HEK293 (cell line): Measurements from ENCODE around the gene SCFD2.

Experiments used
- CTCF ChIA-PET: fragments of 350-600 bp; formaldehyde crosslinking; extraction: SDS; loops from one replicate; lab custom pipeline; 2021; ENCODE audit warnings: antibody characterized with exemption; lab: Yijun Ruan, JAX
- POLR2A ChIA-PET: fragments of 300-600 bp; formaldehyde crosslinking; extraction: SDS; loops from one replicate; lab custom pipeline; 2020; ENCODE audit warnings: antibody characterized with exemption, inconsistent platforms; lab: Yijun Ruan, JAX
- H3K27ac ChIP-seq: fragments of 200-500 bp; sonication (Bioruptor generic); 2 replicates; pipeline ENCODE4 v1.5.1; 2014; ENCODE audit warnings: low read depth, low read length, control low read depth, inconsistent platforms; ENCODE audit errors: extremely low read depth
- H3K36me3 ChIP-seq, 2 experiments: fragments of 200-500 bp in 1 of 2; sonication (Bioruptor generic) in 1 of 2; 1 replicate in 1 of 2; 2 replicates in 1 of 2; pipeline ENCODE4 v1.5.1; 2014 to 2017; ENCODE audit warnings: inconsistent platforms in 2 of 2, low read length in 2 of 2; ENCODE audit not compliant: control insufficient read depth in 2 of 2, insufficient read depth in 1 of 2
- H3K4me1 ChIP-seq: fragments of 200-500 bp; sonication (Bioruptor generic); 2 replicates; pipeline ENCODE4 v1.5.1; 2014; ENCODE audit warnings: mild to moderate bottlenecking, low read length, inconsistent platforms; ENCODE audit not compliant: control insufficient read depth, insufficient read depth
- H3K4me3 ChIP-seq: 2 replicates; pipeline ENCODE4 v1.5.1; 2011; ENCODE audit warnings: low read depth, mild to moderate bottlenecking, control low read depth, low read length, moderate library complexity
- H3K9me3 ChIP-seq: fragments of 200-500 bp; sonication (Bioruptor generic); 2 replicates; pipeline ENCODE4 v1.5.1; 2014; ENCODE audit warnings: low read depth, low read length, inconsistent platforms; ENCODE audit not compliant: control insufficient read depth, insufficient read depth
- GFI1B ChIP-seq: fragments of 450-650 bp; formaldehyde crosslinking; IDR thresholded peaks from 2 replicates; pipeline ENCODE4 v1.5.1; 2016; ENCODE audit warnings: missing biosample characterization, missing genetic modification characterization
- MEIS1 ChIP-seq: sonication (generic); formaldehyde crosslinking; IDR thresholded peaks from 2 replicates; pipeline ENCODE4 v1.8.1; 2022; ENCODE audit warnings: missing genetic modification reagents, mild to moderate bottlenecking, borderline replicate concordance
- OSR2 ChIP-seq: fragments of 450-650 bp; formaldehyde crosslinking; IDR thresholded peaks from 2 replicates; pipeline ENCODE4 v1.5.1; 2016; ENCODE audit warnings: missing biosample characterization, missing genetic modification characterization
- PRDM1 ChIP-seq: fragments of 450-650 bp; formaldehyde crosslinking; IDR thresholded peaks from 2 replicates; pipeline ENCODE4; 2016; ENCODE audit warnings: missing biosample characterization, missing genetic modification characterization
- SP3 ChIP-seq: fragments of 450-650 bp; formaldehyde crosslinking; IDR thresholded peaks from 2 replicates; pipeline ENCODE4 v1.5.1; 2016; ENCODE audit warnings: missing biosample characterization, missing genetic modification characterization
- YY1 ChIP-seq: fragments of 450-650 bp; formaldehyde crosslinking; IDR thresholded peaks from 2 replicates; pipeline ENCODE4 v1.5.1; 2018; ENCODE audit warnings: missing biosample characterization, missing genetic modification characterization
- ZBTB21 ChIP-seq: fragments of 450-650 bp; formaldehyde crosslinking; IDR thresholded peaks from 2 replicates; pipeline ENCODE4 v1.5.1; 2017; ENCODE audit warnings: missing biosample characterization, missing genetic modification characterization
- ZBTB8A ChIP-seq: fragments of 450-650 bp; formaldehyde crosslinking; IDR thresholded peaks from 2 replicates; pipeline ENCODE4 v1.5.1; 2016; ENCODE audit warnings: missing biosample characterization, missing genetic modification characterization
- ZFHX2 ChIP-seq: fragments of 450-650 bp; formaldehyde crosslinking; conservative IDR thresholded peaks from 2 replicates; pipeline ENCODE4 v1.5.1; 2016; ENCODE audit warnings: missing biosample characterization, missing genetic modification characterization
- ZNF112 ChIP-seq: fragments of 450-650 bp; formaldehyde crosslinking; IDR thresholded peaks from 2 replicates; pipeline ENCODE4 v1.5.0; 2017; ENCODE audit warnings: missing biosample characterization, missing genetic modification characterization
- ZNF114 ChIP-seq: fragments of 450-650 bp; formaldehyde crosslinking; IDR thresholded peaks from 2 replicates; pipeline ENCODE4 v1.5.0; 2017; ENCODE audit warnings: missing biosample characterization, missing genetic modification characterization
- ZNF138 ChIP-seq: fragments of 450-650 bp; formaldehyde crosslinking; IDR thresholded peaks from 2 replicates; pipeline ENCODE4 v1.5.1; 2016; ENCODE audit warnings: missing biosample characterization, missing genetic modification characterization, borderline replicate concordance
- ZNF140 ChIP-seq: fragments of 450-650 bp; formaldehyde crosslinking; IDR thresholded peaks from 2 replicates; pipeline ENCODE4 v1.5.1; 2016; ENCODE audit warnings: missing biosample characterization, missing genetic modification characterization
- ZNF174 ChIP-seq: fragments of 450-650 bp; formaldehyde crosslinking; IDR thresholded peaks from 2 replicates; pipeline ENCODE4 v1.5.0; 2017; ENCODE audit warnings: missing biosample characterization, mild to moderate bottlenecking, missing genetic modification characterization
- ZNF184 ChIP-seq: fragments of 450-650 bp; IDR thresholded peaks from 2 replicates; pipeline ENCODE4 v1.5.1; 2018; ENCODE audit warnings: missing biosample characterization, mild to moderate bottlenecking, missing genetic modification characterization
- ZNF24 ChIP-seq: fragments of 450-650 bp; formaldehyde crosslinking; IDR thresholded peaks from 2 replicates; pipeline ENCODE4 v1.5.1; 2016; ENCODE audit warnings: missing biosample characterization, missing genetic modification characterization
- ZNF274 ChIP-seq, 2 experiments: fragments of 200-500 bp in 1 of 2; fragments of 450-650 bp in 1 of 2; sonication (Bioruptor generic) in 1 of 2; formaldehyde crosslinking in 1 of 2; IDR thresholded peaks; 2 replicates each; pipeline versions ENCODE4 v1.5.1 to v1.6.1; 2014 to 2016; ENCODE audit warnings: borderline replicate concordance in 1 of 2, inconsistent platforms in 1 of 2, low read length in 1 of 2, missing biosample characterization in 1 of 2, missing genetic modification characterization in 1 of 2
- ZNF302 ChIP-seq: fragments of 450-650 bp; formaldehyde crosslinking; IDR thresholded peaks from 2 replicates; pipeline ENCODE4 v1.5.1; 2016; ENCODE audit warnings: missing biosample characterization, missing genetic modification characterization, low read depth
- ZNF324 ChIP-seq: fragments of 450-650 bp; formaldehyde crosslinking; IDR thresholded peaks from 2 replicates; pipeline ENCODE4 v1.5.1; 2016; ENCODE audit warnings: missing biosample characterization, missing genetic modification characterization
- ZNF423 ChIP-seq: fragments of 450-650 bp; formaldehyde crosslinking; IDR thresholded peaks from 2 replicates; pipeline ENCODE4 v1.5.1; 2016; ENCODE audit warnings: missing biosample characterization, missing genetic modification characterization
- ZNF521 ChIP-seq: fragments of 450-650 bp; formaldehyde crosslinking; IDR thresholded peaks from 2 replicates; pipeline ENCODE4 v1.5.1; 2017; ENCODE audit warnings: missing biosample characterization, mild to moderate bottlenecking, missing genetic modification characterization
- ZNF530 ChIP-seq: fragments of 450-650 bp; formaldehyde crosslinking; IDR thresholded peaks from 2 replicates; pipeline ENCODE4 v1.5.1; 2016; ENCODE audit warnings: low read depth, missing biosample characterization, missing genetic modification characterization
- ZNF560 ChIP-seq: fragments of 450-650 bp; formaldehyde crosslinking; IDR thresholded peaks from 2 replicates; pipeline ENCODE4 v1.5.1; 2017; ENCODE audit warnings: missing biosample characterization, missing genetic modification characterization, borderline replicate concordance
- ZNF621 ChIP-seq: fragments of 450-650 bp; formaldehyde crosslinking; IDR thresholded peaks from 2 replicates; pipeline ENCODE4 v1.5.1; 2017; ENCODE audit warnings: missing biosample characterization, missing genetic modification characterization
- ZNF747 ChIP-seq: fragments of 450-650 bp; formaldehyde crosslinking; IDR thresholded peaks from 2 replicates; pipeline ENCODE4 v1.5.1; 2016; ENCODE audit warnings: missing biosample characterization, missing genetic modification characterization
- ZNF843 ChIP-seq: fragments of 450-650 bp; formaldehyde crosslinking; IDR thresholded peaks from 2 replicates; pipeline ENCODE4 v1.5.1; 2016; ENCODE audit warnings: missing biosample characterization, missing genetic modification characterization
- TF ChIP-seq, protein P1 (sequence below): fragments of 450-650 bp; formaldehyde crosslinking; IDR thresholded peaks from 2 replicates; pipeline ENCODE4 v1.5.1; 2016; ENCODE audit warnings: missing biosample characterization, missing genetic modification characterization
- TF ChIP-seq, protein P2 (sequence below): fragments of 450-650 bp; formaldehyde crosslinking; IDR thresholded peaks from 2 replicates; pipeline ENCODE4 v1.5.1; 2016; ENCODE audit warnings: missing biosample characterization, missing genetic modification characterization, borderline replicate concordance
- TF ChIP-seq, protein P3 (sequence below): fragments of 450-650 bp; formaldehyde crosslinking; IDR thresholded peaks from 2 replicates; pipeline ENCODE4 v1.5.1; 2016; ENCODE audit warnings: missing biosample characterization, missing genetic modification characterization
- TF ChIP-seq, protein P4 (sequence below): fragments of 450-650 bp; formaldehyde crosslinking; IDR thresholded peaks from 2 replicates; pipeline ENCODE4 v1.5.1; 2016; ENCODE audit warnings: missing biosample characterization, missing genetic modification characterization

The SCFD2 gene

DNA sequence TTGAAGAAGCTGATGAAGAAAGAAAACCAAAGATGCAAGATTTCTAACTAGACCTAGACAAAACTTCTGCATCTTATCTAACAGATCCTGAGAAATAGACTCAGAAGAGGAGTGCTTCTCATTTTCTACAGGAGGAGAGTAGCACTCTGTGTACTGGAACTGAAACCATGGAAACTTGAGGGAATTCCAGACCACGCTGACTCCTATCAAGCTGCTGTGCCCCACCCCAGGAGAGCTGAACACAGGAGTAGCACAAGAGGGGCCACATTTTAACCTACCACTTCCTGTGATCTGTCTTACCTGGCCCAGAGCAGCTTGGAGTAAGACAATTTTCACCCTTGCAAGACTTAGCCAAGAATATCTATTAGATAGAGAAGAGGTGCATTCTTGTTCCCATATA lies 248.9 kb downstream of the SCFD2 start (continued):
- TF ChIP-seq ZNF174 (tag by site-specific recombination), result no peak
- TF ChIP-seq ZNF114 (tag by site-specific recombination), result no peak
- no peak for TF ChIP-seq SP3 (tag by site-specific recombination)
- no peak for TF ChIP-seq YY1 (tag by site-specific recombination)
- TF ChIP-seq ZNF112, result no peak
- no peak for TF ChIP-seq ZNF24 (tag by site-specific recombination)
- TF ChIP-seq ZNF621 (tag by site-specific recombination), result no peak
- TF ChIP-seq ZNF302, result no peak
- no peak for TF ChIP-seq ZNF560 (tag by site-specific recombination)
- no peak for TF ChIP-seq ZNF324 (tag by site-specific recombination)
- TF ChIP-seq ZBTB8A, result no peak
- TF ChIP-seq PRDM1 (tag by site-specific recombination), result no peak

DNA sequence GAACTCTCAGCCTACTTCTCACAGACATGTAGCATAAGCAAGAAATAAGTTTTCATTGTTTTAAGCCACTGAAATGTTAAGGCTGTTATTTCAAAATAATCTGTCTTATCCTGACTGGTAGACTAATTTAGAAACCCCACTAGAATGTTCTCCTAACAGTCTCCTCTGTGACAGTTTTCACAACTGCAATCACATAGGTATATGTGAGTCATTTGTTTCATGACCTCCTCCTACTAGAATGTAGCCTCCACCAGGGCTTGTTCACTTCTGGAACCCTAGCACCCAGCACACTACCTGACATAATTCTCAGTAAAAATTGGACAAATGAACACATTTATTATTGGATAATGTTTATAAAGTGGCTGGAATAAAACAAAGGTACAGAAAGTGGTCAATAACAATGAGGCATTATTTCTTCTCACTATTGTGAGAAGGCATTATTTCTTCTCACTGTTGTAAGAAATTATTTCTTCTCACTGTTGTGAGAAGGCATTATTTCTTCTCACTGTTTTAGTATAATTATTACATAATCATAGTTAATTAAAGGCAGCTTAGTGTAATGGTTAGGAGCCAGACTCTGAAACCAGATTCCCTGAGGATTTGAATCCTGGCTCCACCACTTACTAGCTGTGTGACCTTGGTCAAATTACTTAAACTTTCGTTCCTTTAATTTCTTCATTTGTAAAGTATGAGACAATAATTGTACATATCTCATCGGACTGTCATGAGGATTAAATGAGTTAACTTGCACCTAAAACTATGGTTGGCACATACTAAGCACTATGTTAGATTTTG lies 252.2 kb downstream of the SCFD2 start:
- Histone ChIP-seq H3K4me3 (no peak overlapping the region), H3K36me3 (no peaks in the 10 kb centered on the region), H3K4me1 (no peaks in the 10 kb centered on the region), H3K27ac (no peak overlapping the region), H3K9me3 (no peaks in the 10 kb centered on the region)
- ChIA-PET POLR2A (no interaction called here), CTCF (interaction anchor here (0.6 kb wide), 1 partner anchor 106 kb away, joined by 3 read pairs; no protein-coding TSS in a partner anchor)
- TF ChIP-seq ZNF302 (no peak), ZNF140 (tag by site-specific recombination) (no peak), ZBTB21 (no peak), ZNF521 (no peak), MEIS1 (no peak), ZNF843 (tag by site-specific recombination) (no peak), ZNF184 (no peak), ZFHX2 (tag by site-specific recombination) (no peak), OSR2 (tag by site-specific recombination) (no peak), ZNF530 (tag by site-specific recombination) (no peak), ZNF274 (IDR thresholded peaks at IDR 0.05; ENCODE audit: low read length) (no peak), ZNF274 (tag by site-specific recombination; IDR thresholded peaks at IDR 0.05; ENCODE audit: borderline replicate concordance) (no peak), GFI1B (tag by site-specific recombination) (no peak), ZNF747 (no peak), ZNF138 (no peak), ZNF423 (tag by site-specific recombination) (no peak)
- TF ChIP-seq, protein P1, sequence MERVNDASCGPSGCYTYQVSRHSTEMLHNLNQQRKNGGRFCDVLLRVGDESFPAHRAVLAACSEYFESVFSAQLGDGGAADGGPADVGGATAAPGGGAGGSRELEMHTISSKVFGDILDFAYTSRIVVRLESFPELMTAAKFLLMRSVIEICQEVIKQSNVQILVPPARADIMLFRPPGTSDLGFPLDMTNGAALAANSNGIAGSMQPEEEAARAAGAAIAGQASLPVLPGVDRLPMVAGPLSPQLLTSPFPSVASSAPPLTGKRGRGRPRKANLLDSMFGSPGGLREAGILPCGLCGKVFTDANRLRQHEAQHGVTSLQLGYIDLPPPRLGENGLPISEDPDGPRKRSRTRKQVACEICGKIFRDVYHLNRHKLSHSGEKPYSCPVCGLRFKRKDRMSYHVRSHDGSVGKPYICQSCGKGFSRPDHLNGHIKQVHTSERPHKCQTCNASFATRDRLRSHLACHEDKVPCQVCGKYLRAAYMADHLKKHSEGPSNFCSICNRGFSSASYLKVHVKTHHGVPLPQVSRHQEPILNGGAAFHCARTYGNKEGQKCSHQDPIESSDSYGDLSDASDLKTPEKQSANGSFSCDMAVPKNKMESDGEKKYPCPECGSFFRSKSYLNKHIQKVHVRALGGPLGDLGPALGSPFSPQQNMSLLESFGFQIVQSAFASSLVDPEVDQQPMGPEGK (tag by site-specific recombination), result no peak
- TF ChIP-seq, protein P2, sequence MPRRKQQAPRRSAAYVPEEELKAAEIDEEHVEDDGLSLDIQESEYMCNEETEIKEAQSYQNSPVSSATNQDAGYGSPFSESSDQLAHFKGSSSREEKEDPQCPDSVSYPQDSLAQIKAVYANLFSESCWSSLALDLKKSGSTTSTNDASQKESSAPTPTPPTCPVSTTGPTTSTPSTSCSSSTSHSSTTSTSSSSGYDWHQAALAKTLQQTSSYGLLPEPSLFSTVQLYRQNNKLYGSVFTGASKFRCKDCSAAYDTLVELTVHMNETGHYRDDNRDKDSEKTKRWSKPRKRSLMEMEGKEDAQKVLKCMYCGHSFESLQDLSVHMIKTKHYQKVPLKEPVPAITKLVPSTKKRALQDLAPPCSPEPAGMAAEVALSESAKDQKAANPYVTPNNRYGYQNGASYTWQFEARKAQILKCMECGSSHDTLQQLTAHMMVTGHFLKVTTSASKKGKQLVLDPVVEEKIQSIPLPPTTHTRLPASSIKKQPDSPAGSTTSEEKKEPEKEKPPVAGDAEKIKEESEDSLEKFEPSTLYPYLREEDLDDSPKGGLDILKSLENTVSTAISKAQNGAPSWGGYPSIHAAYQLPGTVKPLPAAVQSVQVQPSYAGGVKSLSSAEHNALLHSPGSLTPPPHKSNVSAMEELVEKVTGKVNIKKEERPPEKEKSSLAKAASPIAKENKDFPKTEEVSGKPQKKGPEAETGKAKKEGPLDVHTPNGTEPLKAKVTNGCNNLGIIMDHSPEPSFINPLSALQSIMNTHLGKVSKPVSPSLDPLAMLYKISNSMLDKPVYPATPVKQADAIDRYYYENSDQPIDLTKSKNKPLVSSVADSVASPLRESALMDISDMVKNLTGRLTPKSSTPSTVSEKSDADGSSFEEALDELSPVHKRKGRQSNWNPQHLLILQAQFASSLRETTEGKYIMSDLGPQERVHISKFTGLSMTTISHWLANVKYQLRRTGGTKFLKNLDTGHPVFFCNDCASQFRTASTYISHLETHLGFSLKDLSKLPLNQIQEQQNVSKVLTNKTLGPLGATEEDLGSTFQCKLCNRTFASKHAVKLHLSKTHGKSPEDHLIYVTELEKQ, result no peak
- TF ChIP-seq, protein P3, sequence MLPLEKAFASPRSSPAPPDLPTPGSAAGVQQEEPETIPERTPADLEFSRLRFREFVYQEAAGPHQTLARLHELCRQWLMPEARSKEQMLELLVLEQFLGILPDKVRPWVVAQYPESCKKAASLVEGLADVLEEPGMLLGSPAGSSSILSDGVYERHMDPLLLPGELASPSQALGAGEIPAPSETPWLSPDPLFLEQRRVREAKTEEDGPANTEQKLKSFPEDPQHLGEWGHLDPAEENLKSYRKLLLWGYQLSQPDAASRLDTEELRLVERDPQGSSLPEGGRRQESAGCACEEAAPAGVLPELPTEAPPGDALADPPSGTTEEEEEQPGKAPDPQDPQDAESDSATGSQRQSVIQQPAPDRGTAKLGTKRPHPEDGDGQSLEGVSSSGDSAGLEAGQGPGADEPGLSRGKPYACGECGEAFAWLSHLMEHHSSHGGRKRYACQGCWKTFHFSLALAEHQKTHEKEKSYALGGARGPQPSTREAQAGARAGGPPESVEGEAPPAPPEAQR (tag by site-specific recombination), result no peak
- TF ChIP-seq, protein P4, sequence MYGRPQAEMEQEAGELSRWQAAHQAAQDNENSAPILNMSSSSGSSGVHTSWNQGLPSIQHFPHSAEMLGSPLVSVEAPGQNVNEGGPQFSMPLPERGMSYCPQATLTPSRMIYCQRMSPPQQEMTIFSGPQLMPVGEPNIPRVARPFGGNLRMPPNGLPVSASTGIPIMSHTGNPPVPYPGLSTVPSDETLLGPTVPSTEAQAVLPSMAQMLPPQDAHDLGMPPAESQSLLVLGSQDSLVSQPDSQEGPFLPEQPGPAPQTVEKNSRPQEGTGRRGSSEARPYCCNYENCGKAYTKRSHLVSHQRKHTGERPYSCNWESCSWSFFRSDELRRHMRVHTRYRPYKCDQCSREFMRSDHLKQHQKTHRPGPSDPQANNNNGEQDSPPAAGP (tag by site-specific recombination), result no peak
